HL-60/S4 treated with retinoic acid at 250 ng/mL for 4 days and 3 days (cell line): ENCODE data around the gene ANXA2R.

Experiments used
- in situ Hi-C: fragments of 300-500 bp; cut with MboI; formaldehyde crosslinking; loops from 2 replicates; pipeline ENCODE4 v1.7.0; 2022; ENCODE audit warnings: low sequenced_read_pairs

ANXA2R gene

DNA sequence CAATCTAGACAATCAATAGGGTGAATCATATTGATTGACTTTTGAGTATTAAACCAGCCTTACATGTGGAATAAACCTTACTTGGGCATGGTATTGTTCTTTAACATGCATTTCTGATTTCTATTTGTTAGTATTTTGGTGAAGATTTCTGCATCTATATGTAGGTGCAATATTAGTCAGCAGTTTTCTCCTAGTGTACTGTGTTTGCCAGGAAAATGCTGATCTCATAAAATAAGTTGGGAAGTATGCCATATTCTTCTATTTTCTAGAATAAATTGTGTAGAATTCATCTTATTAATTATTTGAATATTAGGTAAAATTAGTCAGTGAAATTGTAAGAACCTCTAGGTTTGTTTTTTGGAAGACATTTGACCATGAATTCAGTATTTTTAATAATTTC lies 38.4 kb downstream of the ANXA2R start:
- in situ Hi-C loops = no loop called here

DNA sequence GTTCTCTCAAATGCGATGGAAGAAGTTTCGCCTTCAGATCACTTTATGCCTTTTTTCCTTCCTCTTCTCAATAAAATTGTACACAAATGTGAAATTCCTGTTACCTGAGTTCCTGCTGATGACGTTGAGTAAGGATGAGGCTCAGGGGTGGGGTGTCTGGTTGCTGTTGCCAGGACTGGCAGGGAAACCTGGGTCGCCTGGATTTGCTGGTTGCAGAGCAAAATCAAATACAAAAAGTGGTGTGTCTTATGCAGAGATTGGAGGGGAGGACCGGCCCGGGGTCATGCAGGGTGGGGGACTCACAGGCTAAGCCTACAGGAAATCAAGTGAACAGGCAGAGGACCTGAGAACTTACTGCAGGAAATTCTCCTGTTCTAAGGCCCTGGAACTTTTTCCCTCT lies 39.2 kb downstream of the ANXA2R start:
- in situ Hi-C loops = no loop called here

DNA sequence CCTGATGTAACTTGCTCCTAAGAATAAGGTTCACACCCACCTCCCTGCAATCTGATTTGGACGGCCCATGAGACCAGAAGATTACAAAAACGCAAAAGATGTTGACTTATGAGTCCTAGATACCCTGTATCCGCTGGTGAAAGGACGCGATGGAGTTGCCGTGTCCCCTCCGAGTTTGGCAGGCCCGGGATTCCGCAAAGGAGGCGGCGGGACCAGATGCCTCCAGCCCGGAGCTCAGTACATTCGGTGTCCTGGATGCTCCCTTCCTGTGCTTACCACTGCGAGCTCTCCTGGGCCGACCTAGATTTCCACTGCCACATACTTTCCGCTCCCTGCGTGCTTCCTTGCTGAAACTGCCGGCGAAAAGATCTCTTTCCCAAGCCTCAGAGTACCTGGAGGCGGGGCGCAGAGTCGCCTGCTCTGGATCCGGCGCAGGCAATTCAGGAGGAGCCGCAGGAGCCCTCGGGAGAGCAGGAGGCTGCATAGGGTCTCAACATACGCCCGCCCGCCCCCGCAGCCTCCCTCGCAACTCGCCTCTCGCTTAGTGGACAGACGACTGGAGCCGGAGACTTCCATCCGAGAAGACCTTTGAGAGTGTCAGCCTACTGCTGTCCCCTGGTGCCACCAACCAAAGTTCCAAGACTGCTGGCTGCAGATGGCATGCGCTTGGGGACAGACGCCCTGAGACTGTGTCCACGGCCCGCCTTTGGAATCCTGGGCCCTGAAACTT lies 39.8 kb downstream of the ANXA2R start:
- in situ Hi-C loops = no loop called here

DNA sequence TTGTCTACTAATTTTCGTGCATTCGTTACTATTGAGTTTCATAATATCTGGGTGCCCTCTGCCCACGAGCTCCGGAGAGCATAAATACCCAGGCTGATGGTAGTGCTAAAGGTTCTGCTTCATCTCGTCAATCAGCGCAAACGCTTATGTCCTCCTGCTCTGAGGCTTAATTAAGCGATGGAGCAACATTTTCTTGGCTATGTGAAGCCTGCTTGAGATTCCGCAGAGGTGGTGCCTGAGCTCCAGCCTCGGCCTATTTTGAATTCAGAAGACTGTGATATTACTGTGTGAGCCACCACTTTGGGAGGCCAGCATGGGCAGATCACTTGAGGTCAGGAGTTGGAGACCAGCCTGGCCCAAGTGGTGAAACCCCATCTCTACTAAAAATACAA lies 44.8 kb downstream of the ANXA2R start:
- in situ Hi-C loops = no loop called here

DNA sequence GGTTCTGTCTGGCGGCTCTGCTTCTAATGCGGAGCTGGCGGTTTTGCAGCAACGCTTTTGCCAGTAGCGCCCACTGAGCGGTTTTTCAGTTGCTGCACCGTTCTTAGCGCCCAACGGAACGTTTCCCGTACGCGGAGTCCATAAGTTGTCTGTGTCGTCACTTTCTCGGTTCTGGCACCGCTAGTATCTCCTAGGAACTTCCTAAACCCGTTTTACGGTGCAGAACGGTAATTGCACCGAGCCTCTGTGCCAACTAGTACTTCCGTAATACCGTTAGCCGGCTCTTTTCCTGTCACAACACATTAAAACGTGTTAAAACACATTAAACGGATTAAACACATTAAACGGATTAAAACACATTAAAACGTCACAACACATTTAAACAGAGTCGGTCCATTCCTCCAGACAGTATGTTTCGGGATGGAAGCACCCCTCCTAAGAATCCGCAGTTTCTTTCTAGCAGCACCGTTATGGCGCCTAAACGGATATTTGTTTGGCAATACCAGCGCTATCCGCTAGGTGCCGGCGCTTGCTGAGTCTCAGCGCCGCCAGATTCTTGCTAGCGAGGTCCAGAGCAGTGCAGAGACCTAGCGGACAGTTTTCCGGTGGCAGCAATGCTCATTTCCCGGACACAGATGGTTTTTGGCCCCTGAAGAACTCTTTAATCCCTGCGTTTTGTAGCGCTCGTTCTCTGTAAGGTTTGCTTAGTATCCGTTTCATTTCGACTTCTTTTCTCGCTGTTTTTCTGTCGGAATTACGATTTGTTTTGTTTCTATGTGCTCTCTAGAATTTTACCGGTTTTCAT lies 45.4 kb downstream of the ANXA2R start:
- in situ Hi-C loops = no loop called here

DNA sequence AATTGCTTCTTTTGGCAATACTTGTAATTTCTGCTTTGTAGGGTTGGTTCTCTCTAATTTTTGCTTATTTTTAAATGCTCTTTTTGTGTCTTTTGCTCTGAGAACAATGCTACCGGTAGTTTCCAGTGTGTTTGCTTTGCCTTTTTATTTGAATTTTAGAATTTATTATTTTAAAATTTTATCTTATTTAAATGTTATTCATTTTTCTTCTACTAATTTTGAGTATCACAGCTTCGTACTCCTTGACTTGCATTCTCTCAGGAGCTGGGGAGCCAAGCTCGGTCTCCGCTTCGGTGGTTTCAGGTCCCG lies 45.9 kb downstream of the ANXA2R start:
- in situ Hi-C loops = no loop called here

DNA sequence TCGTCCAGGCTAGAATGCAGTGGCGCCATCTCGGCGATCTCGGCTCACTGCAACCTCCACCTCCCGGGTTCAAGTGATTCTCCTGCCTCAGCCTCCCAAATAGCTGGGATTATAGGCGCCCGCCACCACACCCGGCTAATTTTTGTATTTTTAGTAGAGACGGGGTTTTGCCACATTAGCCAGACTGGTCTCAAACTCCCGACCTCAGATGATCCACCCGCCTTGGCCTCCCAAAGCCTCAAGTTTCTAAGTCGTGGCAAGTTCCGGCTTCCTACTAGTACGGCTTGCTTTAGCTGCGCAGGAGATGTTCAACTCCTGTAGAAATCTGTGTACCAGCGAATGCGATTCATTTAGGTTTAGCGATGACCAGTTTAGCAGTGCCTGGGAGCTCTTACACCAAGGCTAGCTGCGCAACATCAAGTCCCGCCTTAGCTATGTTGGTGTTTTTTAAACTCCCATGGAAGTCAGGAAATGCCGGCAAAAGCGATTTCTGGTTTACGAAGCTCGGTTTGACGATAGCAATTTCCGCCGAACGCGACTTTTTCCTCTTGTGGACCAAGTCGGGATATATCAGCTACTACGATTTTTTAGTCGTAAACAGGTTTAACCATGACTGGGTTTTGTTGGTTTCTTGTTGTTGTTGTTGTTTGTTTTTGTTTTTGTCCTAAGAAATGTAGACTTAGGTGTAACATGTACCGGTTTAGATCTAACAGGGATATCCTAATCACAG lies 46.4 kb downstream of the ANXA2R start:
- in situ Hi-C loops = no loop called here

DNA sequence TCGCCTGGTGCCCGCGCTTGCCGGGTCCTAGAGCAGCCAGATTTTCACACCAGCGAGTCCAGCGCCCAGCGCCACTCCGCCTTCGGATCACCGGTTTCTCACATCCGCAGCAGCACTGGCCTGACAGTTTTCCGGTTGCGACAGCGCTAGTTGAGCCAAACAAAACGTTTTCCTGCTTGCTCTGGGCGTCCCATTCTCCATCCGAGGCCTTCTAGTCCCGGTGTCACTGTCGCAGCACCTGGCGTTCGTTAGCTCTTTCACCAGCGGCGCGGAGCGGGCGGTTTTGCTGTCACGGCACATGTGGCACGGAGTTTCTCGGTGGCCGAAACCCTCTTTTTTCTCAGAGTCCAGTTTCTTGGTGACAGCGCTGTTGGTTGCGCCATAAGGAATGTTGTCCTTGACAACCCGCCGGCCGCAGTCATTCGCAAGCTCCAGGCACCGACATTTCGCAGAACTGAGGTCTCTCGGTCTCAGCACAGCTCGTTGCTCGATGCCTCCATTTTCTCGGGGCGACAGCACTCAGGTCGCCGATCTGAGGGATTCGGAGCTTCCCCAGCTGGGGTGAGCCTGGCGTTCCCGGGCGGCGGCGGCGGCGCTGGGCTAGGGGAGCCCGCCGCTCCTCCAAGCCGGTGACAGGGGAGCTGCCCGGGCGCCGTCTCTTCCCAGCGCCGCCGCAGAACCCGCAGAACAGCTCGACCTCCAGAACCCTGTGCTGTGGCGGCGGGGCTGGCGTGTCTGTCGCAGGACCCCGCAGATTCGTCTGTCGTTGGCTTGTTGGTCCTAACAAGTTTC lies 47.8 kb downstream of the ANXA2R start:
- in situ Hi-C loops = no loop called here

DNA sequence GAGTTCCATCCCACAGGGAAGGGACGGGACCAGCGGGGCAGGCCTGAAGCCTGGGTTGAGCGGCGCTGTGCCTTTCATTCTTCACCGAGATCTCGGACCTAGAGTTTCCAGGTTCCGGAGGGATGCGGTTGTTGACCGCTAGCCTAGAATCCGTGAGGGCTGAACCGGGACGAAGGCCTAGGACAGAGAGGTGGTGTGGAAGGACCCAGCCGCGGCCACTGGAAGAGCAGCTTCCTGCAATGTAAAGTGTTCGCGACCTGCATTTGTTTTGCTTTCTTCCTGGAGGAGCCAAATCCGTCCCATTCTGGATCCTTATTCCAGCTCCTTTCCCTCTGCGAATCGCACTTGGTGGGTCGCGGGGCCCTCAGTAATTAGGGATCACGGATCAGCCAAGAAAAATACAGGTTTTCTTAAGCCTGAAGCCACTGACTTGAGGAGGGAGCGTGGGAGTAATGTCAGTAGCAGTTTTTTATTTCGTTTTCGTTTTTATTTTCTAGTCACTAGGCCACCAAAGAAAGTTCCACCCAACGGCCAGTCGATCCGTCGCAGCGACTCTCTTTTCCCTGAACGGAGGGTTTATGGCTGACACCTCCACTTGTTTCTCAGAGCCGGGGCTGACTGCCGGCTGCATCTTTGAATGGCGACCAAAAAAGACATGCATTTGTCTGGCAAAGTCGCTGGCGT lies 48.6 kb downstream of the ANXA2R start:
- in situ Hi-C loops = no loop called here

DNA sequence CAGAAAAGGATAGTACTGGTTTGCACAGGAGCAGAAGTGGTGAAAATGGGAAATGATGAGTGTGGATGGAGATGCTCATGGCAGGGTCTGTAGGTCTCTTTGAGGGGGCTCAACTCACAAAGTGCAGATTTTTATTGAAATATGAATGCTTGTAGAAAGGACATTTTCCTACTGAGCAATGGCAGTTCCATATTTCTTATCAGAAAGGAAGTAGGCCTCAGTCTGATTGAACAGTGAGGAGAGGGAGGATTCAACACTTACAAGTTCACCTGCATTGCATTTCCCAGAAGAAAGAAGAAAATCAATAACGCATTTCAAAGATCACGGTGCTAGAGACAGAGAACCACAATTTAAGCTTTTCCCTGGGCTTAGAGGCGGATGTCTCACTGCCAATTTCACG lies 49.2 kb downstream of the ANXA2R start:
- in situ Hi-C loops = no loop called here
